ENCODE results near the gene FAAH. TPM values are rescaled to one million over a fixed set of nuclear protein-coding genes. Genes with fewer than 3 reads are reported as not detected.
A peak's percentile ranks its signal among the peaks of the same experiment; 100 is the strongest.

FAAH gene
- total RNA-seq, 4 donors from 2014 or later: 10.6 to 40.2 (median 15.8) TPM

- H3K4me3 ChIP-seq: no peak overlapping the region
- no peaks in the 10 kb centered on the region for H3K9me3 ChIP-seq
- H3K4me1 ChIP-seq: peaks cover 0 to 6% of the 10 kb centered on the region in 2 donors
- H3K27ac ChIP-seq: no peak overlapping the region
- no peak for TF ChIP-seq POLR2A (IDR thresholded peaks at IDR 0.05)
- no peak for TF ChIP-seq CTCF (IDR thresholded peaks at IDR 0.05)
- intact Hi-C loops (cut with DNase I; ENCODE audit: low total_unique reads): no loop called here
- DNase-seq: no peak
- no peaks in the 10 kb centered on the region for H3K36me3 ChIP-seq
- no peaks in the 10 kb centered on the region for H3K27me3 ChIP-seq
Observed at GRCh38 chr1:46444466-46444865, 50.3 kb downstream of the FAAH start.

GRCh38 chr1:46445773-46446256 is 51.7 kb downstream of the FAAH start:
- H3K4me3 ChIP-seq: no peak overlapping the region
- no peak for TF ChIP-seq POLR2A (IDR thresholded peaks at IDR 0.05)
- TF ChIP-seq CTCF (IDR thresholded peaks at IDR 0.05): no peak
- H3K36me3 ChIP-seq: no peaks in the 10 kb centered on the region
- intact Hi-C loops (cut with DNase I; ENCODE audit: low total_unique reads): no loop called here
- H3K27ac ChIP-seq: no peak overlapping the region
- DNase-seq: no peak
- H3K4me1 ChIP-seq: peaks cover 0 to 6% of the 10 kb centered on the region in 2 donors
- H3K9me3 ChIP-seq: no peaks in the 10 kb centered on the region
- H3K27me3 ChIP-seq: no peaks in the 10 kb centered on the region

GRCh38 chr1:46446646-46447498 is 52.8 kb downstream of the FAAH start:
- Histone ChIP-seq H3K27ac (no peak overlapping the region), H3K4me3 (no peak overlapping the region), H3K9me3 (no peaks in the 10 kb centered on the region), H3K27me3 (no peaks in the 10 kb centered on the region), H3K4me1 (peaks cover 0 to 6% of the 10 kb centered on the region in 2 donors), H3K36me3 (no peaks in the 10 kb centered on the region)
- intact Hi-C loops (cut with DNase I; ENCODE audit: low total_unique reads): no loop called here
- peak; percentile 56 to 65 for DNase-seq
- TF ChIP-seq CTCF (IDR thresholded peaks at IDR 0.05): peak; percentile 54 to 72 (median 66)
- no peak for TF ChIP-seq POLR2A (IDR thresholded peaks at IDR 0.05)

- no peaks in the 10 kb centered on the region for H3K36me3 ChIP-seq
- DNase-seq: no peak
- intact Hi-C loops (cut with DNase I; ENCODE audit: low total_unique reads): no loop called here
- peaks cover 0 to 6% of the 10 kb centered on the region in 2 donors for H3K4me1 ChIP-seq
- H3K27me3 ChIP-seq: no peaks in the 10 kb centered on the region
- no peaks in the 10 kb centered on the region for H3K9me3 ChIP-seq
- TF ChIP-seq CTCF (IDR thresholded peaks at IDR 0.05) (no peak), POLR2A (IDR thresholded peaks at IDR 0.05) (no peak)
- no peak overlapping the region for H3K4me3 ChIP-seq
- H3K27ac ChIP-seq: no peak overlapping the region
Observed at GRCh38 chr1:46447499-46448108, 53.5 kb downstream of the FAAH start.

All from uterus (tissue), 4 donors.